HL-60 (cell line): ENCODE results near the gene NKAIN2.

Experiments
- DNase-seq, 2 experiments: peaks; one replicate each; pipeline ENCODE4 v3.0.0-alpha.2; 2010 to 2020; ENCODE audit warnings: low read depth in 1 of 2, low spot score in 1 of 2
- H3K27ac ChIP-seq: fragments of 250-450 bp; sonication (Bioruptor Pico); replicated peaks from 2 replicates; pipeline ENCODE4 v1.5.1; 2020; ENCODE audit warnings: mild to moderate bottlenecking, moderate library complexity
- H3K27me3 ChIP-seq: fragments of 250-450 bp; sonication (Bioruptor Pico); 2 replicates; pipeline ENCODE4 v1.5.1; 2021; ENCODE audit warnings: mild to moderate bottlenecking, moderate library complexity; ENCODE audit not compliant: insufficient read depth, poor library complexity, severe bottlenecking
- H3K4me3 ChIP-seq: replicated peaks from 2 replicates; pipeline ENCODE4 v1.5.1; 2011; ENCODE audit warnings: mild to moderate bottlenecking, control low read depth, low read length; ENCODE audit not compliant: insufficient read depth
- GABPA ChIP-seq: IDR thresholded peaks from 2 replicates; pipeline ENCODE4 v1.6.1; 2012; ENCODE audit warnings: low read depth
- POLR2AphosphoS5 ChIP-seq: IDR thresholded peaks from 2 replicates; pipeline ENCODE4 v1.6.1; 2012; ENCODE audit warnings: low read depth
- SPI1 ChIP-seq: IDR thresholded peaks from 2 replicates; pipeline ENCODE4 v1.6.1; 2012; ENCODE audit warnings: low read depth, mild to moderate bottlenecking, borderline replicate concordance
- TF ChIP-seq, protein P1 (sequence below): IDR thresholded peaks from one replicate; pipeline ENCODE4 v1.5.1; 2011; ENCODE audit warnings: low read length, control low read depth, inconsistent platforms; ENCODE audit not compliant: insufficient read depth
- TF ChIP-seq, protein P2 (sequence below): IDR thresholded peaks from 2 replicates; pipeline ENCODE4 v1.6.1; 2012; ENCODE audit warnings: low read depth; ENCODE audit not compliant: insufficient replicate concordance

Gene NKAIN2

DNA sequence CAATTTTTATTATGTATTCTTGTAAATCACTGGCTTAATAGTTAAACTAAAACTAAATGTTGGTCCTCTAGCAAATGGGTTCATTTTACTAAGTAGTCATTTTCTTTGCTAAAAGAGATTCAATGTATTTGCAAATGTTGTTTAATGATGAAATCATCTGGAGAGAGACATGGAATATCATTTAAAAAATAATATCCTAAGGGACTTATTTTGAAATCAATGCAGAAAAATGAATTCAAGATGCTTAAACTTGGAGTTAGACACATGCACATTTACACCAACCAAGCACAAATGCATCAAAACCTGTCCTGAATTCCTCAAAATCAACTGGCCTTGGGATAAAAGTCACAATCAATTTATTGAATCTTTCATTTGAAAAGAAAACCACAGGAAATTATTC is 993.6 kb downstream of the NKAIN2 start:
- TF ChIP-seq POLR2AphosphoS5: no peak
- no peak for TF ChIP-seq SPI1
- TF ChIP-seq, protein P1, sequence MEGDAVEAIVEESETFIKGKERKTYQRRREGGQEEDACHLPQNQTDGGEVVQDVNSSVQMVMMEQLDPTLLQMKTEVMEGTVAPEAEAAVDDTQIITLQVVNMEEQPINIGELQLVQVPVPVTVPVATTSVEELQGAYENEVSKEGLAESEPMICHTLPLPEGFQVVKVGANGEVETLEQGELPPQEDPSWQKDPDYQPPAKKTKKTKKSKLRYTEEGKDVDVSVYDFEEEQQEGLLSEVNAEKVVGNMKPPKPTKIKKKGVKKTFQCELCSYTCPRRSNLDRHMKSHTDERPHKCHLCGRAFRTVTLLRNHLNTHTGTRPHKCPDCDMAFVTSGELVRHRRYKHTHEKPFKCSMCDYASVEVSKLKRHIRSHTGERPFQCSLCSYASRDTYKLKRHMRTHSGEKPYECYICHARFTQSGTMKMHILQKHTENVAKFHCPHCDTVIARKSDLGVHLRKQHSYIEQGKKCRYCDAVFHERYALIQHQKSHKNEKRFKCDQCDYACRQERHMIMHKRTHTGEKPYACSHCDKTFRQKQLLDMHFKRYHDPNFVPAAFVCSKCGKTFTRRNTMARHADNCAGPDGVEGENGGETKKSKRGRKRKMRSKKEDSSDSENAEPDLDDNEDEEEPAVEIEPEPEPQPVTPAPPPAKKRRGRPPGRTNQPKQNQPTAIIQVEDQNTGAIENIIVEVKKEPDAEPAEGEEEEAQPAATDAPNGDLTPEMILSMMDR: no peak
- TF ChIP-seq GABPA: no peak
- TF ChIP-seq, protein P2, sequence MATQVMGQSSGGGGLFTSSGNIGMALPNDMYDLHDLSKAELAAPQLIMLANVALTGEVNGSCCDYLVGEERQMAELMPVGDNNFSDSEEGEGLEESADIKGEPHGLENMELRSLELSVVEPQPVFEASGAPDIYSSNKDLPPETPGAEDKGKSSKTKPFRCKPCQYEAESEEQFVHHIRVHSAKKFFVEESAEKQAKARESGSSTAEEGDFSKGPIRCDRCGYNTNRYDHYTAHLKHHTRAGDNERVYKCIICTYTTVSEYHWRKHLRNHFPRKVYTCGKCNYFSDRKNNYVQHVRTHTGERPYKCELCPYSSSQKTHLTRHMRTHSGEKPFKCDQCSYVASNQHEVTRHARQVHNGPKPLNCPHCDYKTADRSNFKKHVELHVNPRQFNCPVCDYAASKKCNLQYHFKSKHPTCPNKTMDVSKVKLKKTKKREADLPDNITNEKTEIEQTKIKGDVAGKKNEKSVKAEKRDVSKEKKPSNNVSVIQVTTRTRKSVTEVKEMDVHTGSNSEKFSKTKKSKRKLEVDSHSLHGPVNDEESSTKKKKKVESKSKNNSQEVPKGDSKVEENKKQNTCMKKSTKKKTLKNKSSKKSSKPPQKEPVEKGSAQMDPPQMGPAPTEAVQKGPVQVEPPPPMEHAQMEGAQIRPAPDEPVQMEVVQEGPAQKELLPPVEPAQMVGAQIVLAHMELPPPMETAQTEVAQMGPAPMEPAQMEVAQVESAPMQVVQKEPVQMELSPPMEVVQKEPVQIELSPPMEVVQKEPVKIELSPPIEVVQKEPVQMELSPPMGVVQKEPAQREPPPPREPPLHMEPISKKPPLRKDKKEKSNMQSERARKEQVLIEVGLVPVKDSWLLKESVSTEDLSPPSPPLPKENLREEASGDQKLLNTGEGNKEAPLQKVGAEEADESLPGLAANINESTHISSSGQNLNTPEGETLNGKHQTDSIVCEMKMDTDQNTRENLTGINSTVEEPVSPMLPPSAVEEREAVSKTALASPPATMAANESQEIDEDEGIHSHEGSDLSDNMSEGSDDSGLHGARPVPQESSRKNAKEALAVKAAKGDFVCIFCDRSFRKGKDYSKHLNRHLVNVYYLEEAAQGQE: no peak
- H3K4me3 ChIP-seq: no peak overlapping the region
- H3K27ac ChIP-seq: no peak overlapping the region
- H3K27me3 ChIP-seq: no peaks in the 10 kb centered on the region
- DNase-seq: no peak

DNA sequence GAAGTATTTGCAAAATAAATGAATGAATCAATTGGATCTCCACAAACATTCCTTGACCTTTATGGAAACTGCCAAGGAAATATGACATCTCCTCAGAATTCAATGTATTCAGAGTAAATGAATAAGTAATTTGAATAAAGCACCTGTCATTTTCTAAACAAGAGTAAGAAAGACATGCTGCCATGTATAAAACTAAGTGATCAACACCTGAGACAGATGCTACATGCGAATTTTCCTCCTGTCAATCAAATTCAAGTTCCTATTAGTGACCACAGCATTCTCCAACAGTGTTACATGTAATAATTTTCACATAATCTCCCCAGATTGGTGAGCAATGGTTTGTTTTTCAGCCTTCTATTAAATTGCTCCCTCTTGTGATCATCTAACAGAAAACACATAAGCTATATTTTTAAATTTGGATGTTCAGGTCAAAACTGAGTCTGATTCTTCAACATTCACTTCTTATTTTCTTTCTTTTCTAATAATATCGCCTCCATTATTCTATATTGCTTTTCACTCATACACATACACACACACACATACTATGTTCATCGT is 995.4 kb downstream of the NKAIN2 start:
- Histone ChIP-seq H3K4me3 (no peak overlapping the region), H3K27me3 (no peaks in the 10 kb centered on the region), H3K27ac (no peak overlapping the region)
- DNase-seq: no peak
- TF ChIP-seq GABPA: no peak
- TF ChIP-seq POLR2AphosphoS5: no peak
- TF ChIP-seq, protein P1: no peak
- TF ChIP-seq SPI1: no peak
- TF ChIP-seq, protein P2: no peak

DNA sequence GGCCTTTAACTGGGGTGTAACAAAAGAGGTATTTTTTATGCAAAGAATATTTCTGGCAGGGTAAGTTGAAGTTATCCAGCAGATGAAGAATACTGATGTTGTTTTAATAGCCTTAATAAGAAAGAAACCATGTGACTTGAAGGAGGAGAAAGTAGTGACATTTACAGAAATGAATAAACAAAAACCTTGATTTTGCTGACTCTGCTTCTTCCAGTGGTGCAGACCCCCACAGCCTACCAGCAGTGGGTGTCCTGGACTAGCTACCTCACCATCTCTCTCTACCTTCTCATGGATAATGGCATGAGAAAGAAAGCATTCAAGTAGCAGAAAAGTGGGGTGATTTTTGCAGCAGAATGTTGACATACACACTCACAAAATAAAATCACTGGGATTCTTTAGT is 996.0 kb downstream of the NKAIN2 start:
- no peaks in the 10 kb centered on the region for H3K27me3 ChIP-seq
- H3K4me3 ChIP-seq: no peak overlapping the region
- TF ChIP-seq SPI1 (no peak), POLR2AphosphoS5 (no peak), GABPA (no peak)
- TF ChIP-seq, protein P2: no peak
- TF ChIP-seq, protein P1: no peak

More for the DNA sequence above, 996.0 kb downstream of the NKAIN2 start:
- no peak for DNase-seq
- H3K27ac ChIP-seq: no peak overlapping the region
